Keratinocyte (primary cell): ENCODE data around the gene LIPT1. TPM values are rescaled to one million over a fixed set of nuclear protein-coding genes. Genes with fewer than 3 reads are reported as not detected.

Source experiments
- DNase-seq: peaks from one replicate; pipeline ENCODE4 v3.0.0-alpha.2; 2011; ENCODE audit warnings: low read depth, missing footprints, low spot score
- FAIRE-seq: peaks from 2 replicates; lab custom pipeline; 2011; peaks lifted over from hg19 to GRCh38; lab: Jason Lieb, UNC
- H2AFZ ChIP-seq: 2 replicates; pipeline ENCODE4 v1.6.0; 2012; ENCODE audit warnings: low read length, control low read depth, inconsistent platforms; ENCODE audit not compliant: control insufficient read depth
- H3K27ac ChIP-seq: 2 replicates; pipeline ENCODE4 v1.5.1; 2011; ENCODE audit warnings: low read length; ENCODE audit not compliant: control insufficient read depth, insufficient read depth
- H3K27me3 ChIP-seq: 3 replicates; pipeline ENCODE4 v1.6.0; 2011; ENCODE audit warnings: low read length; ENCODE audit not compliant: control insufficient read depth, insufficient read depth; ENCODE audit errors: extremely low read depth
- H3K36me3 ChIP-seq, 2 experiments: 2 replicates in 1 of 2; 3 replicates in 1 of 2; pipeline ENCODE4 v1.5.1; 2011; ENCODE audit warnings: low read length in 2 of 2, mild to moderate bottlenecking in 1 of 2; ENCODE audit not compliant: control insufficient read depth in 2 of 2, insufficient read depth in 2 of 2; ENCODE audit errors: extremely low read depth in 1 of 2
- H3K4me1 ChIP-seq: 3 replicates; pipeline ENCODE4 v1.5.1; 2011; ENCODE audit warnings: low read length; ENCODE audit not compliant: control insufficient read depth, insufficient read depth; ENCODE audit errors: extremely low read depth
- H3K4me2 ChIP-seq: 3 replicates; pipeline ENCODE4 v1.6.0; 2011; ENCODE audit warnings: low read depth, low read length; ENCODE audit not compliant: control insufficient read depth, insufficient read depth; ENCODE audit errors: extremely low read depth
- H3K4me3 ChIP-seq, 3 experiments: fragments of 200-600 bp in 1 of 3; sonication (generic) in 1 of 3; 2 replicates in 2 of 3; 3 replicates in 1 of 3; pipeline ENCODE4 v1.5.1; 2011 to 2016; ENCODE audit warnings: low read length in 3 of 3, mild to moderate bottlenecking in 3 of 3, control low read depth in 2 of 3, inconsistent platforms in 1 of 3, low read depth in 1 of 3, mixed read lengths in 1 of 3, mixed run types in 1 of 3, moderate library complexity in 1 of 3; ENCODE audit not compliant: control insufficient read depth in 2 of 3, insufficient read depth in 2 of 3; ENCODE audit errors: extremely low read depth in 1 of 3
- H3K79me2 ChIP-seq: 2 replicates; pipeline ENCODE4 v1.6.0; 2012; ENCODE audit warnings: low read length; ENCODE audit not compliant: control insufficient read depth, insufficient read depth
- H3K9ac ChIP-seq: 3 replicates; pipeline ENCODE4 v1.6.0; 2011; ENCODE audit warnings: low read length; ENCODE audit not compliant: control insufficient read depth, insufficient read depth; ENCODE audit errors: extremely low read depth
- H3K9me1 ChIP-seq: 3 replicates; pipeline ENCODE4 v1.6.0; 2011; ENCODE audit warnings: low read length; ENCODE audit not compliant: control insufficient read depth, insufficient read depth; ENCODE audit errors: extremely low read depth
- H3K9me3 ChIP-seq: 2 replicates; pipeline ENCODE4 v1.5.1; 2012; ENCODE audit warnings: low read depth, low read length; ENCODE audit not compliant: control insufficient read depth
- H4K20me1 ChIP-seq: 3 replicates; pipeline ENCODE4 v1.6.0; 2011; ENCODE audit warnings: low read length; ENCODE audit not compliant: control insufficient read depth, insufficient read depth; ENCODE audit errors: extremely low read depth
- CTCF ChIP-seq, 3 experiments: IDR thresholded peaks in 1 of 3; conservative IDR thresholded peaks in 1 of 3; optimal IDR thresholded peaks in 1 of 3; 2 replicates in 2 of 3; 3 replicates in 1 of 3; pipeline versions ENCODE3 to v1.5.1; 2011; ENCODE audit warnings: low read length in 3 of 3, mild to moderate bottlenecking in 3 of 3, moderate library complexity in 2 of 3, control low read depth in 1 of 3, inconsistent platforms in 1 of 3; ENCODE audit not compliant: insufficient read depth in 2 of 3; ENCODE audit errors: extremely low read depth in 1 of 3
- EZH2 ChIP-seq: IDR thresholded peaks from one replicate; pipeline ENCODE4 v1.6.1; 2012; ENCODE audit warnings: inconsistent platforms, mild to moderate bottlenecking, low read length, moderate library complexity
- dilution Hi-C: fragments of 300-500 bp; cut with MboI; formaldehyde crosslinking; loops from one replicate; pipeline ENCODE4 v1.7.0; 2020; ENCODE audit warnings: low sequenced_read_pairs; ENCODE audit not compliant: extremely low pct_ligation_motif_present
- polyA plus RNA-seq, 5 experiments: library from polyadenylated mRNA; depleted of rRNA in 3 of 5; stranded (reverse) in 3 of 5; stranded (forward) in 1 of 5; unstranded in 1 of 5; fragments of >200 nt; gene quantifications; 1 replicate in 1 of 5; 2 replicates in 3 of 5; 3 replicates in 1 of 5; pipeline versions ENCODE4 v1.2.1 to v1.2.3, GENCODE V29; 2011 to 2012; ENCODE audit warnings: missing spikeins in 2 of 5, low read depth in 1 of 5, low replicate concordance in 1 of 5

LIPT1 gene
- polyA plus RNA-seq, 1 donor (not counting 4 experiments of a cell fraction or from before 2014, with no cell fraction given) = 4.9 TPM

GRCh38 chr2:99150706-99151105, 4.1 kb upstream of the LIPT1 start:
- Histone ChIP-seq H4K20me1 (no peaks in the 10 kb centered on the region), H3K36me3 (no peaks in the 10 kb centered on the region), H3K4me2 (no peak overlapping the region), H3K9me3 (no peaks in the 10 kb centered on the region), H3K9ac (no peak overlapping the region), H3K27ac (no peak overlapping the region), H3K27me3 (no peaks in the 10 kb centered on the region), H3K4me1 (peaks cover 10% of the 10 kb centered on the region), H3K4me3 (no peak overlapping the region), H3K9me1 (no peaks in the 10 kb centered on the region), H2AFZ (no peak overlapping the region), H3K79me2 (no peaks in the 10 kb centered on the region)
- dilution Hi-C loops = no loop called here
- TF ChIP-seq CTCF (optimal IDR thresholded peaks at IDR 0.05 in 1 of 3, IDR thresholded peaks at IDR 0.05 in 1 of 3, conservative IDR thresholded peaks at IDR 0.05 in 1 of 3; ENCODE audit: extremely low read depth in 1 of 3, insufficient read depth in 2 of 3, low read length in 3 of 3) (no peak), EZH2 (no peak)
- FAIRE-seq (no peak), DNase-seq (no peak)

- Histone ChIP-seq H3K9ac (no peak overlapping the region), H4K20me1 (no peaks in the 10 kb centered on the region), H3K4me2 (no peak overlapping the region), H2AFZ (no peak overlapping the region), H3K4me3 (no peak overlapping the region), H3K4me1 (peaks cover 15% of the 10 kb centered on the region), H3K79me2 (no peaks in the 10 kb centered on the region), H3K36me3 (no peaks in the 10 kb centered on the region), H3K27me3 (no peaks in the 10 kb centered on the region), H3K9me1 (no peaks in the 10 kb centered on the region), H3K27ac (no peak overlapping the region), H3K9me3 (no peaks in the 10 kb centered on the region)
- dilution Hi-C loops = no loop called here
- FAIRE-seq (no peak), DNase-seq (no peak)
- no peak for TF ChIP-seq CTCF (optimal IDR thresholded peaks at IDR 0.05 in 1 of 3, IDR thresholded peaks at IDR 0.05 in 1 of 3, conservative IDR thresholded peaks at IDR 0.05 in 1 of 3; ENCODE audit: extremely low read depth in 1 of 3, insufficient read depth in 2 of 3, low read length in 3 of 3)
- TF ChIP-seq EZH2 = no peak
Observed at GRCh38 chr2:99152199-99152895, 2.4 kb upstream of the LIPT1 start.
